Skin epidermis (tissue), 12 donors: Measurements from ENCODE around the gene ITCH.
"Not testable (repeated sequence)": the region's sequence is repeated elsewhere in the genome, so short reads cannot be mapped to it uniquely, and the experiment has no call there.

Source experiments
- H3K27ac ChIP-seq, 21 experiments: fragments of 200-600 bp; sonication (generic) in 11 of 21; one replicate each; pipeline ENCODE4 v1.5.0; 2020; ENCODE audit warnings: mild to moderate bottlenecking in 3 of 21, inconsistent platforms in 2 of 21, moderate library complexity in 2 of 21
- H3K4me3 ChIP-seq, 7 experiments: fragments of 200-600 bp; sonication (generic) in 2 of 7; one replicate each; pipeline ENCODE4 v1.5.0; 2020; ENCODE audit warnings: inconsistent platforms in 2 of 7, mild to moderate bottlenecking in 2 of 7, moderate library complexity in 1 of 7

Gene ITCH

DNA sequence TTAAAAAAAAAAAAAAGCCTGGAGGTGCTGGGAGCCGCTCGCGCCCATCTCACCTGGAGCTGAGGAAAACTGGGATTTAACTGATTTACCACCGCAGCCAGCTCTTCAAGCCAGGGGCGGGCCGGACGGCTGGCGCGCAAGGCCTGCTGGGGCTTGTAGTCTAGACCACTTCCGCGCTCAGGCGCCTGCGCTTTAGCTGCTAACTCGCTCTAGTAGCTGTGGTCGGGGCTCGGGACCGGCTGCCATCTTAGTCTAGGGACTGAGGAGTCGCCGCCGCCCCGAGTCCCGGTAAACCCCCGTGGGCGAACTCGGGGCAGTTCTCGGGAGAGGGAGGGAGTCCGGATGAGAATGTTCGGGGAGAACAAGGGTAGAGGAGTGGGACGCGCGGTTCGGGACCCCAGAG lies at the start of gene ITCH:
Gene ITCH, plus strand, starts transcription at position 212 of the 403 bp plus-strand sequence. CDS start 30,539 bp downstream, outside the sequence.
- peak within 1 kb of the TSS; percentile 72 to 99 (median 97) for H3K27ac ChIP-seq

DNA sequence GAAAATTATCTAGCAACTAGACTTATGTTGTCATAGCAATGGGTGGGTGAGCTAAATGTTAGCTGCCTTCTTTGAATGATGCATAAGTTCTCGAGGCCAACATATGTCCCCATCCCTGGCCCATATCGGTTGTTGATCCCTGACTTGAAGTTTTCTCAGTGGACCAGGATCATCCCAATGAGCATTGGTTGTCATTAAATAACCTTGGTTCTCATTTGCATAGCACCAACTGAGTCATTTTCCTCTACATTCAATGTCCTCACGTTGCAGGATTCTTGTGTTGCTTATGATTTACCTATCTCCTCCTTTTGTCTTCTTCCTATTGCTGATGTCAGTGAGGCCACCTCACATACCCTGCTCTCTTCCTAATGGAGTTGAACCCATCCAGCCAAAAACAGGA lies 47.8 kb upstream of the ITCH start:
- Histone ChIP-seq H3K4me3 (no peak overlapping the region), H3K27ac (no peak overlapping the region)

More for the DNA sequence above, at the start of gene ITCH:
- peak within 1 kb of the TSS; percentile 80 to 98 (median 93) for H3K4me3 ChIP-seq

DNA sequence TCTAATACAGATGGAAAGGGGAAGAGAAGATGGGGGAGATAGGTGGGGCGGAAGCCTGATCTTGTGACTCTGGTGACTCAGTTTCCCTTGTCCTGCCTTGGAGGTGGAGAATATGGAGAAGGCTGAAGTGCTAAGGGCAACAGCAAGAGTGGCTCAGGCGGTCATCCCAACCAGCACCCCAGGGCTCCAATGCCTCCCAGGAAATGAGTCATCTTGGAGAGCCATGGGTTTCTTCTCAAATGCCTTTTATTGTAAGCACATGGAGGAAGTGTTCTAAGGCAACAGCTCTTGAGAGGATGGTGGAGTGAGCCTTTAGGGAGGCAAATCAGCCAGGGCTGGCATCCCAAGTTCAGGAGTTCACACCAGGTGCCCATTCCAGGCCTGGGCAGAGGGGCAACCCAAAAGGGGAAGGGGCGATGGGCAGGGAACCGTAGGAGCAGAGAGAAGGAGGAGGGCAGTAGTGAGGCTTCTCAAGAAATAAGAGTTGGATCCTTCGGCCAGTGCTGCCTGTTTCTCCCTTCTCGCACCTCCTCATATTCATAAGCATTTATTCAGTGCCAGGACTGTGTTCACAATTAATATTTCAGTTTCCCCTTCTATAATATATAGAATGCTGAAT lies 46.8 kb upstream of the ITCH start:
- Histone ChIP-seq H3K4me3 (no peak overlapping the region), H3K27ac (no peak overlapping the region)

DNA sequence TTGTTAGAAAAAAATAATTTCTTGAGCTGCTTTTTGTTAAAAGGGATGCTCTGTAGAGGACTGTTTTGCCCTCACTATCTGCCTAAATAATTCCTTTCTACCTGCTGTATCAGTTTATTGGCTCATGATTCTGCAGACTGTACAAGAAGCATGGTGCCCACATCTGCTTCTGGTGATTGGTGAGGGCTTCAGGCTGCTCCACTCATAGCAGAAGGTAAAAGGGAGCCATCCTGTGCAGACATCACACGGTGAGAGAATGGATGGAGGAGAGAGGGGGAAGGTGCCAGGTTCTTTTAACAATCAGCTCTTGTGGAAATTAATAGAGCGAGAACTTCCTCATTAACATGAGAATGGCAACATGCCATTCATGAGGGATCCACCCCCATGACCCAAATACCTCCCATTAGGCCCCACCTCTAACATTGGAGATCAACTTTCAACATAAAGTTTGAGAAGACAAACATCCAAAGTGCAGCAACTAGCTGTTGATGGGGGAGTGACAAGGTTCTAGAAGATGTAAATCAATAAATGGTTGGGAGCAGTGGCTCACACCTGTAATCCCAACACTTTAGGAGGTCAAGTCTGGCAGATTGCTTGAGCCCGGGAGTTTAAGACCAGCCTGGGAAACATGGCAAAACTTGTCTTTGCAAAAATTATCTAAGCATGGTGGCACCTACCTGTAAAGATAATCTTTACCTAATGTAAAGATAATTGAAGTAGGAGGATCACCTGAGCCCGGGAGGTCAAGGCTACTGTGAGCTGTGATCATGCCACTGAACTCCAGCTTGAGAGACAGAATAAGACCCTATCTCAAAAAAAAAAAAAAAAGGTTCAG lies 44.2 kb upstream of the ITCH start:
- Histone ChIP-seq H3K27ac (no peak overlapping the region), H3K4me3 (no peak overlapping the region)

DNA sequence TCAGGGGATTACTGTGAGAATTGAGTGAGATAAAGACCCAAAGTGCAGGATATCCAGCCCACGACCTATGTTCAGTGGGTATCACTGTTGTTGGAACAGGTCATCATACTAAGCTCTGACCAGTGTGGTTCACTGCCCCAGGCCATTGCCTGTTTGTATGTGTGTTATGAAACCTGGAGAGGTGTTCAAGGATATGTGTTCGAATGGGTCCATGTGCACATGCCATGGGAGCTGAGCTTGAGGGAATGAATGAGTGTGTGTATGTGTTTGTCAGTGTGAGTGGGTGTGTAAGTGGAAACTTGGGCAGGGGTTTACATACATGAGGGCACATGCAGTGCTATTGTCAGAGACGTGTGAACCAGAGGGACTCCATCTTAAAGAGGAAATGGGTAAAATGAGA lies 42.2 kb upstream of the ITCH start:
- no peak overlapping the region for H3K27ac ChIP-seq
- H3K4me3 ChIP-seq: no peak overlapping the region

DNA sequence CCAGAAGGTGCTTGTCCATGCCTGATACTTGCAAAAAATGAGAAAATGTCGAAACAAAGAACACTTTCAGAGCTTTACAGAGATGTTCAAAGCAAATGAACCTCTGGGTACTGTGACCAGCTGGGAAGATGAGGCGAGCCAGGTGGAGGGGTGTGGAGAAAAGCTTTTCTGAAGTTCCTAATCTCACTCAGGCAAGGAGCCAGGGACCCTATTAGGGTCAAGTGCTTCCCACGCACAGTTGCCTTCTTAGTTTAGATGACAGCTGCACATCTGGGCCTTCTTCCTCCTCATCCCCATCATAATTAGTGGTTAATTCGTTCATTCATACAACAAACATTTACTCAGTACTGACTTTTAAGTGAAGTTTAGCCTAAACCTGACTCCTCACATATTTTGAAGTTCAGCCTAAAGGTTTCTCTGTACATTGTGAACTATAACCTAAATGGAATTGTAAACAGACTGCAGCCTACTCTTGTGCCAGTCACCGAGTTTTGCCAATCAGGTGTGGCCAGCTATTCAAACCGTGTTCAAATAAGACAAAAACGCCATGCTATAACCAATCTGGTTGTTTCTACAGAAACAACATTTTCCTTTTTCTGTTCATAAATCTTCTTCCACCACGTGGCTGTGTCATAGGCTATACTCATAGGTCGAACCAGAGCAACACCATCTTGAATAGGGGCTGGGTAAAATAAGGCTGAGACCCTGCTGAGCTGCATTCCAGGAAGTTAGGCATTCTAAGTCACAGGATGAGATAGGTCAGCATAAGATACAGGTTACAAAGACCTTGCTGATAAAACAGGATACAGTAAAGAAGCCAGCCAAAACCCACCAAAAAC lies 40.6 kb upstream of the ITCH start:
- Histone ChIP-seq H3K27ac (no peak overlapping the region), H3K4me3 (no peak overlapping the region)

DNA sequence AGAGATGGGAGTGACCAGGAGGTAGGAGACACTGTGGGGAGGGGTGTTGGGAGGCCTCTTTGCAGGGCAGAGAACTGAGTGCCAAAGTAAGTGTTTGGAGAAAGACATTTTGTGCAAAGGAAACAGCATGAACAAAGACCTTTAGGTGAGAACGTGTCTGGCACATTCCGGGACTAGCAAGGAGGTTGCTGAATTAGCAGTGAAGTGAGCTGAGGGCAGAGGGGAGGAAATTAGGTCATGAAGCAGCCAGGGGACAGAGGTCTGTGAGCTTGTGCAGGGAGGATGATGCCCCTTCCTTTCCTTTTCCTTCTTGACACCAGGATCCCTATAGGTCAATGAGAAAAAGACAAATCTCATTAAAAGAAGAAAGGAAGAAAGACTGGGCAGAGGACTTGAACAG lies 38.5 kb upstream of the ITCH start:
- Histone ChIP-seq H3K4me3 (no peak overlapping the region), H3K27ac (no peak overlapping the region)

DNA sequence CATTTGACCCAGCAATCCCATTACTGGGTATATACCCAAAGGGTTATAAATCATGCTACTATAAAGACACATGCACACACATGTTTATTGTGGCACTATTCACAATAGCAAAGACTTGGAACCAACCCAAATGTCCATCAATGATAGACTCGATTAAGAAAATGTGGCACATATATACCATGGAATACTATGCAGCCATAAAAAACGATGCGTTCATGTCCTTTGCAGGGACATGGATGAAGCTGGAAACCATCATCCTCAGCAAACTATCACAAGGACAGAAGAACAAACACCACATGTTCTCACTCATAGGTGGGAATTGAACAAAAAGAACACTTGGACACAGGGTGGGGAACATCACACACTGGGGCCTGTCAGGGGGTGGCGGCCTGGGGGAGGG lies 34.9 kb upstream of the ITCH start:
- H3K4me3 ChIP-seq, H3K27ac ChIP-seq: not testable (repeated sequence)

DNA sequence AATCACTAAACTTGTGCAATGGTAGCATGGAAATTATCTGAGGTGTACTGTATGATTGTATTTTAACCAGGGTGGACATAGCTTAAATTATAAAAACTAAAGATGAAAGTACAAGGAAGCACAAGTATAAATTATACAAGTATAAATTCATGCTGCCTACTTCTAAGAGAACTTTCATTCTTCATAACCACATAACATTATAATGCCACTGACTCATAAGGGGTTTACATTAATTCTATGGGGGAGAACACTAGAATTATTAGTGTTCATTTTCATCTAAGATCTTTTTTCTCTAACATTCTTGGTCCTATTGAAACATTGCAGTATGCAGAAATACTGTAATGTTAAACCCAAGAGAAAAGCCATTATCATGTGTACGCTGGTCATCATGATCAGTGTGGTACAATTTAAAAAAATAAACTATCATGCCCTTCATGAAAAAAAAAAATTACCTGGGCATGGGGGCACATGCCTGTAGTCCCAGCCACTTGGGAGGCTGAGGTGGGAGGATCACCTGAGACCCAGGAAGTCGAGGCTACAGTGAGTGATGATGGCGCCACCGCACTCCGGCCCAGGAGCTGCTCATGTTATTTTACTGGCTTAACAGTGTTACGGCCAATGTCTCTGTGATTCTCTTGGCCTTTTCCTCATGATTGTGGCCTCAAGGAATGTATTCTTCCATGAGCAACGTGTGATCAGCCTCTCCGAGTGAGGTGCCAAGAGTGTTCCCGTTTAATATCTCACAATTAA lies 34.0 kb upstream of the ITCH start:
- no peak overlapping the region for H3K4me3 ChIP-seq
- no peak overlapping the region for H3K27ac ChIP-seq

DNA sequence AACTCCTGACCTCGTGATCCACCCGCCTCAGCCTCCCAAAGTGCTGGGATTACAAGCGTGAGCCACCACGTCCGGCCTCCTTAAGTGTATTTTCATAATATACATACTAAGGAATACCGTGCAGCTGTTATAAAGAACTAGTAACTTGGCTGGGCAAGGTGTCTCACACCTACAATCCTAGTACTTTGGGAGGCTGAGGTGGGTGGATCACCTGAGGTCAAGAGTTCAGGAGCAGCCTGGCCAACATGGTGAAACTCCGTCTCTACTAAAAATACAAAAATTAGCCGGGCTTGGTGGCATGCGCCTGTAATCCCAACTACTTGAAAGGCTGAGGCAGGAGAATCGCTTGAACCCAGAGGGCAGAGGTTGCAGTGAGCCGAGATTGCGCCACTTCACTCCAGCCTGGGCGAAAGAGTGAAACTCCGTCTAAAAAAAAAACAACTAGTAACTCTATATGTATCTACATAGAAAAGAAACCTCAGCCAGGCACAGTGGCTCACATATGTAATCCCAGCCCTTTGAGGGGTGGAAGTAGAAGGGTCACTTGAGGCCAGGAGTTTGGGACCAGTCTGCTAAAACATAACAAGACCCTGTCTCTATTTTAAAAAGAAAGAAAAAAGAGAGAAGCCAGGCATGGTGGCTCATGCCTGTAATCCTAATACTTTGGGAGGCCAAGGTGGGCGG lies 32.1 kb upstream of the ITCH start:
- H3K27ac ChIP-seq, H3K4me3 ChIP-seq: not testable (repeated sequence)

DNA sequence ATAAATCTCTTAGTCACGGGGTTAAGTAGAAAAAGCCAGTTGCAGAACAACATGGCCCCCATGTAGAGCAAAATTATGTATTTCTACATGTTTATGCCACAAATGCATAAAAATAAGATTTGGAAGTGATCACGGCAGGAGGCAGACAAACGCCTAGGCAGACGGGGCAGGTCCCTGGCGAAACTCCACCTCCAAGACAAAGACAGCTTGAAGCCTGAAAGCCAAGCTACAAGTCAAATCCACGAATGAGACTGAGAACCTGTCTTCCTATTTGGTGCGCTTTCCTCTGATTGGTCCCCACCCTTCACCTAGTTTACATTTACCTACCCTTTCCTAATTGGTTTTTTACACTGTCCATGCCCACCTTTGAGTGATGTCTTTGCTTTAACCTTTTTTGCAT lies 31.2 kb upstream of the ITCH start:
- no peak overlapping the region for H3K4me3 ChIP-seq
- H3K27ac ChIP-seq: no peak overlapping the region

DNA sequence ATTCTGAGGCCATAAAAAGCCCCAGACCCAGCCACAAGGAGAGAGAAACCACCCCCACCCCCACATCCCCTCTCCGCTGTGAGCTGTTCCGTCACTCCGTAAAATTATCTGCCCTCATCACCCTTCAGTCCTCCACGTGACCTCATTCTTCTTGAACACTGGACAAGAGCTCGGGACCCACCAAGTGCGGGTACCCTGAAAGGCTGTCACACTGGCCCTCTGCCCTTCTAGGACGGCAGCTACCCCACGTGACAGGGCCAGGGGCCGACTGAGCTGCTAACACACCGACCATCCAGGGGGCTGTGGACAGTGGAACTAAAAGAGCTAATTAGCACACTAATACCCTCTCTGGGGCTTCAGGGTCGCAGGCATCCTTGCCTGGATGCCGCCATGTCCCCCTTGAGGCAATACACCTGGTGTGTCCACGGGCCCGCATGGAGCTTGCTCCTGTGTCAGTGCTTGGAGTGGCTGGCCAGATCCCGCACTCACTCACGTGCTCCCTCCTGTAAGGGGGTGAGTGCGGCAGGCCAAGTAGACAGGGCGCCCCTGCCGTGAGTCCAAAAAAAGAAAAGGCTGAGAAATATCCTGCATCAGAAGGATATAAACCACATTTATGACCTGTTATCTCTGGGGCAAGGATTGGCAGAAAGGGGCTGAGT lies 30.7 kb upstream of the ITCH start:
- Histone ChIP-seq H3K4me3 (no peak overlapping the region), H3K27ac (no peak overlapping the region)

DNA sequence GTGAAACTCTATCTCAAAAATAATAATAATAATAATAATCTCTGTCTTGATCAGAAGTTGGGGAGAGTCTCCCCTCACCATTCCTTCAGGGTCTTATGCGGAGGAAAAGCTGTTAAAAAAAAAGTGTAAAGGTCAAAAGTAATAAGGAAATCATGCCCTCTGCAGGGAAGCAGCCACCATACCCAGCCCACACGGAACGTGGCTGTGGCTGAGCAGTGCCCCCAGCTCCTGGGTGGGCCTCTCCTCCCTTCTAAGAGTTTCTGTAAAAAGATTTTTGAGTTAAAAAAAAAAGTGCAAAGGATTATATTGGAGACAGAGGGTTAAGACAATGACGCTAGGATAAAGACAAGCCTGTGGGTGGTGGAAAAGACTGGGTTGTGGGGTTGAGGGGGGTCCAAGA lies 29.3 kb upstream of the ITCH start:
- Histone ChIP-seq H3K27ac (no peak overlapping the region), H3K4me3 (no peak overlapping the region)

DNA sequence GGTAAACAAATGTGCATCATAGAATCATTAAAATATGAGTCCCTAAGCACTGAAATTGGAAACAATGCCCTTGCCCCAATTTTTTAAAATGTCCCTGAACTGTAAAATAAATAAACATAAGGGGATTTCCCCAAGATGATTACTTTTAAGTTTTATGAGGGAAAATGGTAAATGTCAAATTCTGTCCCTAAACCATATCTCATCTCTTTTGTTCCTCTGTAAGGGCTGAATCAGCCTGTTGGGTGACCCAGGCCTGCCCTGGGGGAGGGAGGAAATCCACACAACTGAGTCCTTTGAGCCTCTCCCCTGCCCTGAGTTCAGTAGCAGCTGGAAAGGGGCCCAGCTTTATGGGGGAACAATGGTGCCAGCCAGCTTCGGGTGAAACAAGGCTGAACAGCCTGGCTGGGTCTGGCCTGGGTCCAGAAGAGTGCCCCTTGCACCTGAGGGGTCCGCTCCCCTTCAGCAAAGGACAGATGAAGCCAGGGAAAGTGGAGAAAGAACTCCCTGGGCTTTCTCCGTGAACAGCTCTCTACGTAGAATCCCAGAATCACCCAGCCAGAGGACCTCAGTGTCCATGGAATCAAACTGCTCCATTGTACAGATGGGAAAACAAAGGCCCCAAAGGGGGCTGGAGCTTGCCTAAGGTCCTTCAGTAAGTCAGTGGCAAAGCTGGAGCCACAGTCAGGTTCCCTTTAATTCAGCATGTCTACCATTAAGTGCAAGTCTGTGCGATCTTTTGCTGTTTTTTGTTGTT lies 28.2 kb upstream of the ITCH start:
- H3K27ac ChIP-seq: peak overlapping the region in 1 of 21 experiments; percentile 45

DNA sequence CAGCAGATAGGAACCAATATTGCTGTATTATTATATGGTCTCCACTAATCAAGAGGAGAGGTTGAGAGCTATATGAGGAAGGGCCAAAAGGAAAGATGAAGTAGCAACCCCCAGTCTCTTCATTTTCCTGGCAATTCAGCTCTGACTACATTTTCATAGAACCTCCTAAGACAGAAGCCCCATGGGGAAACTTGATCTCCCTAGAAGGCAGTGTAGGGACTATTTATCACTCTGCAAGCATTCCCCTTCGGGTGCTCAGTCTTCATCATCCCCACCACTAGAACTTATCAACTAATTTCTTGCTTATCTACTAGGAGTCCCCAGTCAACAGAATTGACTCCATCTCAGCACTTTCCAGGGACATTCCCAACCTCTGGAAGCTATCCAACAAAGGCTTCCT lies 25.5 kb upstream of the ITCH start:
- no peak overlapping the region for H3K4me3 ChIP-seq
- peak overlapping the region in 1 of 21 experiments; percentile 35 for H3K27ac ChIP-seq

More for the DNA sequence above, 28.2 kb upstream of the ITCH start:
- no peak overlapping the region for H3K4me3 ChIP-seq

DNA sequence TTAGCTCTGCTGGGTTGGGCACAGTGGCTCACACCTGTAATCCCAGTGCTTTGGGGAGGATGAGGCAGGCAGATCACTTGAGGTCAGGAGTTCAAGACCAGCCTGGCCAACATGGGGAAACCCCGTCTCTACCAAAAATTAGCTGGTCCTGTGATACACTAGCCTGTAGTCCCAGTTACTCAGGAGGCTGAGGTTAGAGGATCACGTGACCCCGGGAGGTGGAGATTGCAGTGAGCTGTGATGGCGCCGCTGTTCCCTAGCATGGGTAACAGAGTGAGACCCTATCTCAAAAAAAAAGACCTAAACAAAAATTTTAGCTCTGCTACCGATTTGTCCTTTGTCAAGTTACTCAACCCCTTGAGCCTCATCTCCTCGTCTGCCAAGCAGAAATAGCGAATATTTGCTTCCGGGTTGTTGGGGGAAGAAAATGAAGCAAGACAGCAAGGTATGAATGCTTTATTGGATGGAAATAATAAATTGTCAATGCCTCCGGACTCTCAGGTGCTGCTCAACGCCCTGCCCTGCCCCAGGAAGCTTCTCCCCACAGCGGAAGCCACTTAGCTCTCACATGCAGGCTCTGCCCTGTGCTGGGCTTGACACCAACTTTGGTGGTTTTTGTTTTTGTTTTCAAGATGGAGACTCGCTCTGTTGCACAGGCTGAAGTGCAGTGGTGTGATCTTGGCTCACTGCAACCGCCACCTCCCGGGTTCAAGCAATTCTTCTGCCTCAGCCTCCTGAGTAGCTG lies 24.9 kb upstream of the ITCH start:
- Histone ChIP-seq H3K27ac (peak overlapping the region in 1 of 21 experiments; percentile 46), H3K4me3 (no peak overlapping the region)

DNA sequence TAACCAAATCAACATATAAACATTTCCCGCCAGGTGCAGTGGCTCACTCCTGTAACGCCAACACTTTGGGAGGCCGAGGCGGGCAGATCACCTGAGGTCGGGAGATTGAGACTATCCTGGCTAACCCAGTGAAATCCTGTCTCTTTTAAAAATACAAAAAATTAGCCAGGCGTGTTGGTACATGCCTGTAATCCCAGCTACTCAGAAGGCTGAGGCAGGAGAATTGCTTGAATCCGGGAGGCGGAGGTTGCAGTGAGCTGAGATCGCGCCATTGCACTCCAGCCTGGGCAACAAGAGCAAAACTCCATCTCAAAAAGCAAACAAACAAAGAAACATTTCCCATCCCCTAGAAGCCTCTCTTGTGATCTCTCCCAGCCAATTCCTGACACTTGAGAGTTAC lies 22.3 kb upstream of the ITCH start:
- H3K27ac ChIP-seq: not testable (repeated sequence)

More for the DNA sequence above, 22.3 kb upstream of the ITCH start:
- not testable (repeated sequence) for H3K4me3 ChIP-seq
